ENCODE data around the gene PGS1.

Gene PGS1

GRCh38 chr17:78364436-78365281 is 13.8 kb upstream of the PGS1 start:
- DNase-seq (ENCODE audit: low read depth) = no peak

GRCh38 chr17:78365561-78366108 is 12.8 kb upstream of the PGS1 start:
- DNase-seq (ENCODE audit: low read depth) = no peak

- DNase-seq (ENCODE audit: low read depth) = no peak
Observed at GRCh38 chr17:78366109-78366848, 12.2 kb upstream of the PGS1 start.

GRCh38 chr17:78367193-78367592 is 11.3 kb upstream of the PGS1 start:
- no peak for DNase-seq (ENCODE audit: low read depth)

GRCh38 chr17:78368348-78368747 is 10.1 kb upstream of the PGS1 start:
- no peak for DNase-seq (ENCODE audit: low read depth)

GRCh38 chr17:78368854-78369495 is 9.5 kb upstream of the PGS1 start:
- no peak for DNase-seq (ENCODE audit: low read depth)

GRCh38 chr17:78369791-78370381 is 8.6 kb upstream of the PGS1 start:
- DNase-seq (ENCODE audit: low read depth) = no peak

- DNase-seq (ENCODE audit: low read depth) = no peak
Observed at GRCh38 chr17:78371056-78371455, 7.4 kb upstream of the PGS1 start.

- no peak for DNase-seq (ENCODE audit: low read depth)
Observed at GRCh38 chr17:78372841-78373240, 5.6 kb upstream of the PGS1 start.

- DNase-seq (ENCODE audit: low read depth) = no peak
Observed at GRCh38 chr17:78374189-78374588, 4.3 kb upstream of the PGS1 start.

- DNase-seq (ENCODE audit: low read depth) = no peak
Observed at GRCh38 chr17:78374631-78375274, 3.7 kb upstream of the PGS1 start.

- peak; percentile 89 for DNase-seq (ENCODE audit: low read depth)
Observed at GRCh38 chr17:78375401-78376151, 2.9 kb upstream of the PGS1 start.

GRCh38 chr17:78376161-78376560 is 2.3 kb upstream of the PGS1 start:
- DNase-seq (ENCODE audit: low read depth) = no peak

- DNase-seq (ENCODE audit: low read depth) = no peak
Observed at GRCh38 chr17:78377858-78378224, 608 bp upstream of the PGS1 start.

- no peak for DNase-seq (ENCODE audit: low read depth)
Observed at GRCh38 chr17:78379131-78379491, 662 bp downstream of the PGS1 start.

- DNase-seq (ENCODE audit: low read depth) = no peak
Observed at GRCh38 chr17:78380370-78380769, 1.9 kb downstream of the PGS1 start.

GRCh38 chr17:78381601-78382232 is 3.3 kb downstream of the PGS1 start:
- no peak for DNase-seq (ENCODE audit: low read depth)

GRCh38 chr17:78383725-78384471 is 5.4 kb downstream of the PGS1 start:
- peak; percentile 97 for DNase-seq (ENCODE audit: low read depth)

- no peak for DNase-seq (ENCODE audit: low read depth)
Observed at GRCh38 chr17:78384479-78385175, 6.2 kb downstream of the PGS1 start.
